ENCODE data around the gene TNS1. TPM values are rescaled to one million over a fixed set of nuclear protein-coding genes. Genes with fewer than 3 reads are reported as not detected.
"Not testable (repeated sequence)": the region's sequence is repeated elsewhere in the genome, so short reads cannot be mapped to it uniquely, and the experiment has no call there.

The TNS1 gene
- total and polyA plus RNA-seq, 9 of the 15 experiments (the other 6 are each of a cell fraction or from before 2014, with no cell fraction given) = 0.13 to 2.7 (median 0.77) TPM

GRCh38 chr2:217809736-217810135 lies 193.1 kb downstream of the TNS1 start:
- Histone ChIP-seq H3K4me2 (ENCODE audit: insufficient read depth, low read length) (no peak overlapping the region), H2AFZ (ENCODE audit: low read depth, low read length) (no peak overlapping the region), H3K9me3 (replicated peaks; ENCODE audit: control insufficient read depth, insufficient read depth, low read depth, low read length) (no peaks in the 10 kb centered on the region), H3K4me1 (replicated peaks in 1 of 2; ENCODE audit: control insufficient read depth in 2 of 2, insufficient read depth in 2 of 2, low read length in 2 of 2) (peaks cover 0 to 11% of the 10 kb centered on the region in 2 experiments; a peak in 3 of 5 replicates), H3K27ac (ENCODE audit: extremely low read depth, low read depth, low read length) (no peak overlapping the region), H3K9me1 (ENCODE audit: control insufficient read depth, insufficient read depth, low read length) (no peaks in the 10 kb centered on the region), H4K20me1 (replicated peaks; ENCODE audit: control insufficient read depth, insufficient read depth, low read length) (no peaks in the 10 kb centered on the region), H3K79me2 (ENCODE audit: control insufficient read depth, insufficient read depth, low read length) (no peaks in the 10 kb centered on the region), H3K4me3 (no peak overlapping the region), H3K27me3 (ENCODE audit: control insufficient read depth in 2 of 2, insufficient read depth in 2 of 2, low read length in 2 of 2) (peaks cover 0 to 10% of the 10 kb centered on the region in 2 experiments; a peak in 3 of 5 replicates), H3K36me3 (ENCODE audit: control insufficient read depth, insufficient read depth, low read length) (no peaks in the 10 kb centered on the region), H3K9ac (ENCODE audit: insufficient read depth in 1 of 2, low read depth in 2 of 2, low read length in 2 of 2) (no peak overlapping the region)
- in situ Hi-C loops (cut with MboI) = no loop called here
- ATAC-seq (no peak), DNase-seq (ENCODE audit: extremely low read depth in 1 of 4, low spot score in 3 of 4) (no peak), FAIRE-seq (no peak)
- intact Hi-C loops (cut with micrococcal nuclease) = no loop called here
- POLR2A ChIA-PET = interaction anchor here (0.6 to 1.5 kb wide), 2 partner anchors 10 to 13 kb away, joined by 3 read pairs; no protein-coding TSS in a partner anchor
- TF ChIP-seq NR2F6 (CRISPR knock-in tag; IDR thresholded peaks at IDR 0.05) = no peak
- no peak for TF ChIP-seq SAP30 (IDR thresholded peaks at IDR 0.05; ENCODE audit: borderline replicate concordance, insufficient read depth, low read depth, low read length, poor library complexity, severe bottlenecking)
- TF ChIP-seq SUPT5H (IDR thresholded peaks at IDR 0.05) = no peak
- 2% methylated on average over 5 of the region's 7 CpGs for WGBS (ENCODE audit: insufficient coverage, low coverage, missing lambda C conversion rate)
- CTCF ChIA-PET (ENCODE audit: low intra/inter-chr PET ratio) = no interaction called here
- BruUV-seq (replicated peaks) = no TSS peak

DNA sequence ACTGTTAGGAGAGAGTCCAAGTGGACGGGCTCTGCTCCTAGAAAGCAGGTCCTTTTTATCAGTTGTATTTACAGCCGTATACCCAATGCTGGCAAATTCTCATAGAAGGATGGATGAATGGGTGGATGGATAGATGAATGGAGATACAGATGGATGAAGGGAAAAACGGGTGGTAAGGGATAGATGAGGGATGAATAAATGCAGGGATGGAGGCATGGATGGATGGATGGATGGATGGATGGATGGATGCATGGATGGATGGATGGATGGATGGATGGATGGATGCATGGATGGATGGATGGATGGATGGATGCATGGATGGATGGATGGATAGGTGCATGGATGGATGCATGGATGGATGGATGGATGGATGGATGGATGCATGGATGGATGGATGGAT lies 193.8 kb downstream of the TNS1 start:
- H2AFZ ChIP-seq (ENCODE audit: low read depth, low read length); intact Hi-C loops (cut with micrococcal nuclease); H3K79me2 ChIP-seq (ENCODE audit: control insufficient read depth, insufficient read depth, low read length); FAIRE-seq; H4K20me1 ChIP-seq (replicated peaks; ENCODE audit: control insufficient read depth, insufficient read depth, low read length); BruUV-seq (replicated peaks); CTCF ChIA-PET (ENCODE audit: low intra/inter-chr PET ratio); H3K9me3 ChIP-seq (replicated peaks; ENCODE audit: control insufficient read depth, insufficient read depth, low read depth, low read length); POLR2A ChIA-PET; H3K27ac ChIP-seq (ENCODE audit: extremely low read depth, low read depth, low read length); H3K9me1 ChIP-seq (ENCODE audit: control insufficient read depth, insufficient read depth, low read length); H3K4me3 ChIP-seq; H3K9ac ChIP-seq (ENCODE audit: insufficient read depth in 1 of 2, low read depth in 2 of 2, low read length in 2 of 2); DNase-seq (ENCODE audit: extremely low read depth in 1 of 4, low spot score in 3 of 4); H3K4me2 ChIP-seq (ENCODE audit: insufficient read depth, low read length); in situ Hi-C loops (cut with MboI); H3K36me3 ChIP-seq (ENCODE audit: control insufficient read depth, insufficient read depth, low read length); ATAC-seq: not testable (repeated sequence)
- peaks cover 0 to 17% of the 10 kb centered on the region in 2 experiments; a peak in 3 of 5 replicates for H3K4me1 ChIP-seq (replicated peaks in 1 of 2; ENCODE audit: control insufficient read depth in 2 of 2, insufficient read depth in 2 of 2, low read length in 2 of 2)
- WGBS (ENCODE audit: insufficient coverage, low coverage, missing lambda C conversion rate) = 0% methylated on average over 3 of the region's 3 CpGs
- peaks cover 0 to 10% of the 10 kb centered on the region in 2 experiments; a peak in 3 of 5 replicates for H3K27me3 ChIP-seq (ENCODE audit: control insufficient read depth in 2 of 2, insufficient read depth in 2 of 2, low read length in 2 of 2)

Data from K562 (cell line).